ENCODE data around the gene MCCC1.

- TF ChIP-seq ZNF549 (tag by site-specific recombination; IDR thresholded peaks at IDR 0.05) (no peak), ZNF146 (tag by site-specific recombination; IDR thresholded peaks at IDR 0.05) (no peak), ZNF629 (tag by site-specific recombination; IDR thresholded peaks at IDR 0.05) (no peak), SALL2 (tag by site-specific recombination; IDR thresholded peaks at IDR 0.05; ENCODE audit: borderline replicate concordance) (no peak), ZBTB7A (tag by site-specific recombination; IDR thresholded peaks at IDR 0.05; ENCODE audit: low read depth) (no peak), ZNF449 (tag by site-specific recombination; IDR thresholded peaks at IDR 0.05) (no peak), ZNF121 (tag by site-specific recombination; IDR thresholded peaks at IDR 0.05) (no peak), PATZ1 (tag by site-specific recombination; IDR thresholded peaks at IDR 0.05) (no peak), ZNF558 (tag by site-specific recombination; IDR thresholded peaks at IDR 0.05) (no peak), ZBTB6 (tag by site-specific recombination; IDR thresholded peaks at IDR 0.05) (no peak), ZNF18 (tag by site-specific recombination; IDR thresholded peaks at IDR 0.05) (no peak), ZNF10 (tag by site-specific recombination; IDR thresholded peaks at IDR 0.05) (no peak)
- TF ChIP-seq, protein P1, sequence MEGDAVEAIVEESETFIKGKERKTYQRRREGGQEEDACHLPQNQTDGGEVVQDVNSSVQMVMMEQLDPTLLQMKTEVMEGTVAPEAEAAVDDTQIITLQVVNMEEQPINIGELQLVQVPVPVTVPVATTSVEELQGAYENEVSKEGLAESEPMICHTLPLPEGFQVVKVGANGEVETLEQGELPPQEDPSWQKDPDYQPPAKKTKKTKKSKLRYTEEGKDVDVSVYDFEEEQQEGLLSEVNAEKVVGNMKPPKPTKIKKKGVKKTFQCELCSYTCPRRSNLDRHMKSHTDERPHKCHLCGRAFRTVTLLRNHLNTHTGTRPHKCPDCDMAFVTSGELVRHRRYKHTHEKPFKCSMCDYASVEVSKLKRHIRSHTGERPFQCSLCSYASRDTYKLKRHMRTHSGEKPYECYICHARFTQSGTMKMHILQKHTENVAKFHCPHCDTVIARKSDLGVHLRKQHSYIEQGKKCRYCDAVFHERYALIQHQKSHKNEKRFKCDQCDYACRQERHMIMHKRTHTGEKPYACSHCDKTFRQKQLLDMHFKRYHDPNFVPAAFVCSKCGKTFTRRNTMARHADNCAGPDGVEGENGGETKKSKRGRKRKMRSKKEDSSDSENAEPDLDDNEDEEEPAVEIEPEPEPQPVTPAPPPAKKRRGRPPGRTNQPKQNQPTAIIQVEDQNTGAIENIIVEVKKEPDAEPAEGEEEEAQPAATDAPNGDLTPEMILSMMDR (tag by site-specific recombination; IDR thresholded peaks at IDR 0.05), result 0 out of 2 replicates have a peak, but pooled peaks have one; percentile 23
- TF ChIP-seq, protein P2, sequence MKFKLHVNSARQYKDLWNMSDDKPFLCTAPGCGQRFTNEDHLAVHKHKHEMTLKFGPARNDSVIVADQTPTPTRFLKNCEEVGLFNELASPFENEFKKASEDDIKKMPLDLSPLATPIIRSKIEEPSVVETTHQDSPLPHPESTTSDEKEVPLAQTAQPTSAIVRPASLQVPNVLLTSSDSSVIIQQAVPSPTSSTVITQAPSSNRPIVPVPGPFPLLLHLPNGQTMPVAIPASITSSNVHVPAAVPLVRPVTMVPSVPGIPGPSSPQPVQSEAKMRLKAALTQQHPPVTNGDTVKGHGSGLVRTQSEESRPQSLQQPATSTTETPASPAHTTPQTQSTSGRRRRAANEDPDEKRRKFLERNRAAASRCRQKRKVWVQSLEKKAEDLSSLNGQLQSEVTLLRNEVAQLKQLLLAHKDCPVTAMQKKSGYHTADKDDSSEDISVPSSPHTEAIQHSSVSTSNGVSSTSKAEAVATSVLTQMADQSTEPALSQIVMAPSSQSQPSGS (tag by site-specific recombination; IDR thresholded peaks at IDR 0.05; ENCODE audit: low read depth), result no peak
Observed at GRCh38 chr3:183122257-183122932, 23.1 kb upstream of the MCCC1 start.
